ENCODE data around the gene CAMKK2.
A peak's percentile ranks its signal among the peaks of the same experiment; 100 is the strongest.
"Not testable (repeated sequence)": the region's sequence is repeated elsewhere in the genome, so short reads cannot be mapped to it uniquely, and the experiment has no call there.

Gene CAMKK2

DNA sequence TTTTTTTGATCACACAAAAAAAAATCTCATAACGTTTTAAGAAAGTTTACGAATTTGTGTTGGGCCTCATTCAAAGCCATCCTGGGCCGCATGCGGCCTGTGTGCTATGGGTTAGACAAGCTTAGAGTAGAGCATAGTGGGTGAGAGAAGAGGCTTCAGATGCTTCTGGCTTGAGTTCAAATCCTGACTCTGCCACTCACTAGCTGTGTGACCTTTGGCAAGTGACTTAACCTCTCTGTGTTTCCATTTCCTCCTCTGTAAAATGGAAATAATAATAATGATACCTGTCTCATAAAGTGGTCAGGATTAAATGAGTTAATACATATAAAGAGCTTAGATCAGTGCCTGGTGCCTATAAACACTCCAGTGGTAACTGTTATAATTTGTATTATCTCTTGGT, 80.4 kb downstream of the CAMKK2 start:
- no peak overlapping the region for H3K27ac ChIP-seq
- DNase-seq (ENCODE audit: low spot score), result no peak
- TF ChIP-seq, protein P1, sequence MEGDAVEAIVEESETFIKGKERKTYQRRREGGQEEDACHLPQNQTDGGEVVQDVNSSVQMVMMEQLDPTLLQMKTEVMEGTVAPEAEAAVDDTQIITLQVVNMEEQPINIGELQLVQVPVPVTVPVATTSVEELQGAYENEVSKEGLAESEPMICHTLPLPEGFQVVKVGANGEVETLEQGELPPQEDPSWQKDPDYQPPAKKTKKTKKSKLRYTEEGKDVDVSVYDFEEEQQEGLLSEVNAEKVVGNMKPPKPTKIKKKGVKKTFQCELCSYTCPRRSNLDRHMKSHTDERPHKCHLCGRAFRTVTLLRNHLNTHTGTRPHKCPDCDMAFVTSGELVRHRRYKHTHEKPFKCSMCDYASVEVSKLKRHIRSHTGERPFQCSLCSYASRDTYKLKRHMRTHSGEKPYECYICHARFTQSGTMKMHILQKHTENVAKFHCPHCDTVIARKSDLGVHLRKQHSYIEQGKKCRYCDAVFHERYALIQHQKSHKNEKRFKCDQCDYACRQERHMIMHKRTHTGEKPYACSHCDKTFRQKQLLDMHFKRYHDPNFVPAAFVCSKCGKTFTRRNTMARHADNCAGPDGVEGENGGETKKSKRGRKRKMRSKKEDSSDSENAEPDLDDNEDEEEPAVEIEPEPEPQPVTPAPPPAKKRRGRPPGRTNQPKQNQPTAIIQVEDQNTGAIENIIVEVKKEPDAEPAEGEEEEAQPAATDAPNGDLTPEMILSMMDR (IDR thresholded peaks at IDR 0.05), result no peak
- H3K4me3 ChIP-seq, result no peak overlapping the region

DNA sequence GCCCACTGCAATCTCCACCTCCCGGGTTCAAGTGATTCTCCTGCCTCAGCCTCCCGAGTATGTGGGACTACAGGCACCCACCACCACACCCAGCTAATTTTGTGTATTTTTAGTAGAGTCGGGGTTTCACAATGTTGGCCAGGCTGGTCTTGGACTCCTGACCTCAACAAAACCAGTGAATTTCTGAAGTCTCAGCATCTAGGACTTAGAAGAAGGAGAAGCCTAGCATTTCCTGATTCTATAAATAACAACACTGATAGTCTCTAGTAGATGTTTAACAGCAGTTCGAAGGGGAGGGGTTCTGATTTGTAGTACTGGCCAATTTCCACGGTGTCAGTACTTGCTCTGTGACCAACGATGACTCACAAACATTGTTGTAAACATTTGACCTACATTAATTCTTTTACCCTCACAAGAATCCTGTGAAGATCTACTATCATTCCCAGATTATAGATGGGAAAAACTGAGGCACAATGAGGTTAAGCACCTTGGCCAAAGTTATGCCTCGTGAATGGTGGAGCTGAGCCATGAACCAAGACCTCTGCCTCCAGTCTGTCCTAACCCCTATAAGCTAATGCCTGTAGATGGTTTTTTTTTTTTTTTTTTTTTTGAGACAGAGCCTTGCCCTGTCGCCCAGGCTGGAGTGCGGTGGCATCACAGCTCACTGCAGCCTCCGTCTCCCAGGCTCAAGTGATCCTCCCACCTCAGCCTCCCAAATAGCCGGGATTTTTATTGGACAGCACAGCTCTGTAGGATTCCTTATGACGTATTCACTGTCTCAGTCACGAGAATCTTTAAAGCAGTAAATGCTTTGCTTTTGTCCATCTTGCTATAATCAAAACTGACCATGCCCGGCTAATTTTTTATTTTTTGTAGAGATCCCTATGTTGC, 81.4 kb downstream of the CAMKK2 start:
- TF ChIP-seq, protein P1 (IDR thresholded peaks at IDR 0.05), result no peak
- peak overlapping the region; percentile 49 to 66 for H3K27ac ChIP-seq
- no peak overlapping the region for H3K4me3 ChIP-seq
- no peak for DNase-seq (ENCODE audit: low spot score)

DNA sequence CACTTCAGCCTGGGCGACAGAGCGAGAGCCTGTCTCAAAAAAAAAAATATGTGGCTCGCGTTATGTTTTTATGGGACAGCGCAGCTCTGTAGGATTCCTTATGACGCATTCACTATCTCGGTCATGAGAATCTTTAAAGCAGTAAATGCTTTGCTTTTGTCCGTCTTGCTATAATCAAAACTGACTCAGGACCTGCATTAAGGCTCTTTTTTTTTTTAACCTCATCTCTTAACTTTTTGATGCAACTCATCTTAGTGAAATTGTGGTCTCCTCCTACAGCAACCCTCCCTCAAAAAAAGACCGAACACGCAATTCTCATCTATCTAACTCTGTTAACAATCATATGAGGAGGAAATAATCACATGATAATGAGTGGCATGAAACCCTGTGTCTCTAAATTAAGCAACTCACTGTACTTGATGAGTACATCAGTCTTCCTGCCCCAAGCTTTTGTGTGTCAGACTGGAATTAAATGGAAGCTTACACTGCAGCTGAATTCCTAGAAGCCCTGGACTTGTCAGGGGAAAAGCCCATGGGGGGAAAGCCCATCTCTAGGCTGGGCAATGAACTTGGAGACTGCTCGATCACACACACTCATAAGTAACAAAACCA, 82.2 kb downstream of the CAMKK2 start:
- H3K4me3 ChIP-seq, result no peak overlapping the region
- TF ChIP-seq, protein P1 (IDR thresholded peaks at IDR 0.05), result no peak
- peak overlapping the region; percentile 49 to 66 for H3K27ac ChIP-seq
- DNase-seq (ENCODE audit: low spot score), result no peak

DNA sequence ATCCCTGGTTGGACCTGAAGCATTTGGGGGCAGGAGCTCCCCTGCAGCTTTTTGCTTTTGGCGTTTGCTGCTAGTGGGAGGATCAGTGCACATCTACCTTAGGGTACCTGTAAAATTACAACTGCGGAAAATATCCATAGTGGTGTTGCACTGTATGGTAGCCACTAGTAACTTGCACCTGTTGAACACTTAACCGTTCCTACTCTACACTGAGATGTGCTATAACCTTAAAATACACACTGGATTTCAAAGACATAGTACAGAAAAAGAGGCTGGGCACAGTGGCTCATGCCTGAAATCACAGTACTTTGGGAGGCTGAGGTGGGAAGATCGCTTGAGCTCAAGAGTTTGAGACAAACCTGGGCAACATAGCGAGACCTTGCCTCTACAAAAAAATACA, 83.6 kb downstream of the CAMKK2 start:
- no peak for DNase-seq (ENCODE audit: low spot score)
- Histone ChIP-seq H3K27ac (no peak overlapping the region), H3K4me3 (no peak overlapping the region)
- TF ChIP-seq, protein P1 (IDR thresholded peaks at IDR 0.05), result no peak

DNA sequence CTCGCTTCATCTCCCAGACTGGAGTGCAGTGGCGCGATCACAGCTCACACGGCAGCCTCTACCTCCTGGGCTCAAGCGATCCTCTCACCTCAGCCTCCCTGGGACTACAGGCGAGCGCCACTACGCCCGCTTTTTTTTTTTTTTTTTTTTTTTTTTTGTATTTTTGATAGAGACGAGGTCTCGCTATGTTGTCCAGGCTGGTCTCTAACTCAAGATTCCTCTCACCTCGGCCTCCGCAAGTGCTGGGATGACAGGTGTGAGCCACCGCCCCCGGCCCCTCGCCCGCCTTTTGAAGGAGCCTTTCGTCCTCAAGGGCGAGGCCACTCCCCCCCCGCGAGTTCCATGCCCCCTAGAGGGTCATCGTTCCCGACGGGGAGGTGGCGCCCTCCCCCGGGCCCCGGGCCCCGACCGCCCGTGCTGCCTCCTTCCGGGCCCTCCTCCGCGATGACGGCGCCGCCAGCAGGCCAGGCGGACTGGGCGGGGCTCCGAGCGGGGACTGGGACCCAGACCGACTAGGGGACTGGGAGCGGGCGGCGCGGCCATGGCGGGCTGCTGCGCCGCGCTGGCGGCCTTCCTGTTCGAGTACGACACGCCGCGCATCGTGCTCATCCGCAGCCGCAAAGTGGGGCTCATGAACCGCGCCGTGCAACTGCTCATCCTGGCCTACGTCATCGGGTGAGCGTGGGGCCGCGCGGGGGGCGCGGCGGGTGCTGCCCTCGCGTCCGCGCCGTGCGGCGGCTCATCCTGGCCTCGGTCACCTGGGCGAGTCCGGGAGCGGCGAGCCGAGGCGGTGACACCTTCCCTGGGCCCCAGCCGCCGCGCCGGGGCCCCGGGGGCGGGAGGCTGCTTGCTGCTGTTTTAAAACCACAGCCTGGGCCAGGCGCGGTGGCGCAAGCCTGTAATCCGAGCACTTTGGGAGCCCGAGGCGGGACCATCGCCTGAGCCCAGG, 86.6 kb downstream of the CAMKK2 start, which contains the start of gene P2RX4:
Gene P2RX4 (plus strand): TSS at position 506 of the 949 bp plus-strand sequence. CDS start 36 bp downstream, at position 542.
- H3K27ac ChIP-seq, result peak within 1 kb of the TSS; percentile 91 to 94
- H3K4me3 ChIP-seq, result peak within 1 kb of the TSS; percentile 83
- TF ChIP-seq, protein P1 (IDR thresholded peaks at IDR 0.05), result no peak
- DNase-seq (ENCODE audit: low spot score), result peak; percentile 86

DNA sequence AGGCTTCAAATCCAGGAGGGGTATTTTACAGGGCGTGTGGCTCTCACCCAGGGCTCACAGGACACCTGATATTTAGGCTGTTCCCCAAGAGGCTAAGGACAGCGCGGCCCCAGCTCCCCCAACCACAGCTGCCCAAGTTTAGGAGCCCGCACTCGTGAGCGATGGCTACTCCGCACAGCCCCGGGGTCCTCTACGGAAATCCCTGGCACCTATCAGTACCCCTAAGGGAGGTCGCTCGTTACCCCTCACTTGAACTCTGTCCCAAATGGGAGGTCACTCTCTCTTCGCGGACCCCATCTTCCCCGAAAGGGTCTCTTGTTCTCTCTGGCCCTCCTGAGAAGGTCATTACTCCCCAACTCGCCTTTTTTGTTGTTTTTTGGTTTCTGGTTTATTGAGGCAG, 87.3 kb downstream of the CAMKK2 start:
- no peak overlapping the region for H3K4me3 ChIP-seq
- TF ChIP-seq, protein P1 (IDR thresholded peaks at IDR 0.05), result no peak
- no peak for DNase-seq (ENCODE audit: low spot score)
- H3K27ac ChIP-seq, result no peak overlapping the region

DNA sequence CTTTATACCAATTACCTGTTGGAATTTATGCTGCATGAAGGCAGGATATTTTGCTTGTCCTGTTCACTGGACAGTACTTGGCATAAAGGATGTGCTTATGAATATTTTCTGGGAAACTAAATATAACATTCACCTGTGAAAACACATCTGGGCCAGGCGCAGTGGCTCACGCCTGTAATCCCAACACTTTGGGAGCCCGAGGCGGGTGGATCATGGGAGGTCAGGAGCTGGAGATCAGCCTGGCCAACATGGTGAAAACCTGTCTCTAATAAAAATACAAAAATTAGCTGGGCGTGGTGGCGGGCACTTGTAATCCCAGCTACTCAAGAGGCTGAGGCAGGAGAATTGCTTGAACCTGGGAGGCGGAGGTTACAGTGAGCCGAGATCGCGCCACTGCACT, 87.9 kb downstream of the CAMKK2 start:
- DNase-seq (ENCODE audit: low spot score); H3K27ac ChIP-seq: not testable (repeated sequence)

More for the DNA sequence above, 87.9 kb downstream of the CAMKK2 start:
- not testable (repeated sequence) for H3K4me3 ChIP-seq
